H1 (cell line): ENCODE measurements around the gene PIERCE2. TPM values are rescaled to one million over a fixed set of nuclear protein-coding genes. Genes with fewer than 3 reads are reported as not detected.

Experiments used
- CBX8 ChIP-seq: fragments of 300-800, 300-1000 bp; sonication (generic); IDR thresholded peaks from 2 replicates; pipeline ENCODE4 v1.7.1; 2016; ENCODE audit warnings: low read depth, low read length, borderline replicate concordance
- polyA plus RNA-seq, 7 experiments: library from polyadenylated mRNA; depleted of rRNA in 3 of 7; stranded (reverse) in 5 of 7; unstranded in 2 of 7; fragments of >200 nt in 5 of 7; fragments of 200-250 nt in 2 of 7; gene quantifications; 1 replicate in 5 of 7; 2 replicates in 1 of 7; 4 replicates in 1 of 7; pipeline versions ENCODE4 v1.2.1 to v1.2.3, GENCODE V29; 2011 to 2013; ENCODE audit warnings: missing spikeins in 2 of 7, mixed read lengths in 2 of 7
- total RNA-seq: library from RNA; stranded (reverse); fragmentation: NEBNext Ultra II Directional; extraction: Animal tissue kit (Norgen Biotek cat#: 25700); gene quantifications from 2 replicates; pipeline ENCODE4 v1.2.1, GENCODE V29; 2021
- TF ChIP-seq, protein P1 (sequence below): fragments of 300-600 bp; sonication (generic); IDR thresholded peaks from 2 replicates; pipeline ENCODE4 v1.7.1; 2012; ENCODE audit warnings: low read length, moderate library complexity, mild to moderate bottlenecking, inconsistent platforms; ENCODE audit not compliant: insufficient replicate concordance

PIERCE2 gene
- total and polyA plus RNA-seq, 2 of the 8 experiments (the other 6 are each of a cell fraction or from before 2014, with no cell fraction given): 1.9 to 2.7 TPM

DNA sequence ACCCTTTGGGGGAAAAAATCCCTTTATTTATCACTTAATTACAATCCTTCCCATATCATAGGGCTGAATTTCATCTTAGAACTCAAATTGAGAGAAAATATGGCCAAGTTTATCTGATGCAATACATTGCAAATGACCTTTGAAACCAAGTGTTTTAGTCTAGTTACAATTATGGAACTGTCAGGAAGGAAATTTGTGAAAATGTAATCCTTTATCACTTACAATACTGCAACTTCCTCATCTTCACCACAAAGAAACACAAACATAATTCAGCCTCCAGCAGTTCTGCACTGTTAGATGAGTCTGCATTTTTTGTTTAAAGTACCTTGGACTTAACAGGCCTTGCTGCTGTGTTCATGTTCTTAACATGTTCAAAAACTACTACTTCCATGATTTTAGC lies 4.8 kb upstream of the PIERCE2 start (continued):
- TF ChIP-seq, protein P1, sequence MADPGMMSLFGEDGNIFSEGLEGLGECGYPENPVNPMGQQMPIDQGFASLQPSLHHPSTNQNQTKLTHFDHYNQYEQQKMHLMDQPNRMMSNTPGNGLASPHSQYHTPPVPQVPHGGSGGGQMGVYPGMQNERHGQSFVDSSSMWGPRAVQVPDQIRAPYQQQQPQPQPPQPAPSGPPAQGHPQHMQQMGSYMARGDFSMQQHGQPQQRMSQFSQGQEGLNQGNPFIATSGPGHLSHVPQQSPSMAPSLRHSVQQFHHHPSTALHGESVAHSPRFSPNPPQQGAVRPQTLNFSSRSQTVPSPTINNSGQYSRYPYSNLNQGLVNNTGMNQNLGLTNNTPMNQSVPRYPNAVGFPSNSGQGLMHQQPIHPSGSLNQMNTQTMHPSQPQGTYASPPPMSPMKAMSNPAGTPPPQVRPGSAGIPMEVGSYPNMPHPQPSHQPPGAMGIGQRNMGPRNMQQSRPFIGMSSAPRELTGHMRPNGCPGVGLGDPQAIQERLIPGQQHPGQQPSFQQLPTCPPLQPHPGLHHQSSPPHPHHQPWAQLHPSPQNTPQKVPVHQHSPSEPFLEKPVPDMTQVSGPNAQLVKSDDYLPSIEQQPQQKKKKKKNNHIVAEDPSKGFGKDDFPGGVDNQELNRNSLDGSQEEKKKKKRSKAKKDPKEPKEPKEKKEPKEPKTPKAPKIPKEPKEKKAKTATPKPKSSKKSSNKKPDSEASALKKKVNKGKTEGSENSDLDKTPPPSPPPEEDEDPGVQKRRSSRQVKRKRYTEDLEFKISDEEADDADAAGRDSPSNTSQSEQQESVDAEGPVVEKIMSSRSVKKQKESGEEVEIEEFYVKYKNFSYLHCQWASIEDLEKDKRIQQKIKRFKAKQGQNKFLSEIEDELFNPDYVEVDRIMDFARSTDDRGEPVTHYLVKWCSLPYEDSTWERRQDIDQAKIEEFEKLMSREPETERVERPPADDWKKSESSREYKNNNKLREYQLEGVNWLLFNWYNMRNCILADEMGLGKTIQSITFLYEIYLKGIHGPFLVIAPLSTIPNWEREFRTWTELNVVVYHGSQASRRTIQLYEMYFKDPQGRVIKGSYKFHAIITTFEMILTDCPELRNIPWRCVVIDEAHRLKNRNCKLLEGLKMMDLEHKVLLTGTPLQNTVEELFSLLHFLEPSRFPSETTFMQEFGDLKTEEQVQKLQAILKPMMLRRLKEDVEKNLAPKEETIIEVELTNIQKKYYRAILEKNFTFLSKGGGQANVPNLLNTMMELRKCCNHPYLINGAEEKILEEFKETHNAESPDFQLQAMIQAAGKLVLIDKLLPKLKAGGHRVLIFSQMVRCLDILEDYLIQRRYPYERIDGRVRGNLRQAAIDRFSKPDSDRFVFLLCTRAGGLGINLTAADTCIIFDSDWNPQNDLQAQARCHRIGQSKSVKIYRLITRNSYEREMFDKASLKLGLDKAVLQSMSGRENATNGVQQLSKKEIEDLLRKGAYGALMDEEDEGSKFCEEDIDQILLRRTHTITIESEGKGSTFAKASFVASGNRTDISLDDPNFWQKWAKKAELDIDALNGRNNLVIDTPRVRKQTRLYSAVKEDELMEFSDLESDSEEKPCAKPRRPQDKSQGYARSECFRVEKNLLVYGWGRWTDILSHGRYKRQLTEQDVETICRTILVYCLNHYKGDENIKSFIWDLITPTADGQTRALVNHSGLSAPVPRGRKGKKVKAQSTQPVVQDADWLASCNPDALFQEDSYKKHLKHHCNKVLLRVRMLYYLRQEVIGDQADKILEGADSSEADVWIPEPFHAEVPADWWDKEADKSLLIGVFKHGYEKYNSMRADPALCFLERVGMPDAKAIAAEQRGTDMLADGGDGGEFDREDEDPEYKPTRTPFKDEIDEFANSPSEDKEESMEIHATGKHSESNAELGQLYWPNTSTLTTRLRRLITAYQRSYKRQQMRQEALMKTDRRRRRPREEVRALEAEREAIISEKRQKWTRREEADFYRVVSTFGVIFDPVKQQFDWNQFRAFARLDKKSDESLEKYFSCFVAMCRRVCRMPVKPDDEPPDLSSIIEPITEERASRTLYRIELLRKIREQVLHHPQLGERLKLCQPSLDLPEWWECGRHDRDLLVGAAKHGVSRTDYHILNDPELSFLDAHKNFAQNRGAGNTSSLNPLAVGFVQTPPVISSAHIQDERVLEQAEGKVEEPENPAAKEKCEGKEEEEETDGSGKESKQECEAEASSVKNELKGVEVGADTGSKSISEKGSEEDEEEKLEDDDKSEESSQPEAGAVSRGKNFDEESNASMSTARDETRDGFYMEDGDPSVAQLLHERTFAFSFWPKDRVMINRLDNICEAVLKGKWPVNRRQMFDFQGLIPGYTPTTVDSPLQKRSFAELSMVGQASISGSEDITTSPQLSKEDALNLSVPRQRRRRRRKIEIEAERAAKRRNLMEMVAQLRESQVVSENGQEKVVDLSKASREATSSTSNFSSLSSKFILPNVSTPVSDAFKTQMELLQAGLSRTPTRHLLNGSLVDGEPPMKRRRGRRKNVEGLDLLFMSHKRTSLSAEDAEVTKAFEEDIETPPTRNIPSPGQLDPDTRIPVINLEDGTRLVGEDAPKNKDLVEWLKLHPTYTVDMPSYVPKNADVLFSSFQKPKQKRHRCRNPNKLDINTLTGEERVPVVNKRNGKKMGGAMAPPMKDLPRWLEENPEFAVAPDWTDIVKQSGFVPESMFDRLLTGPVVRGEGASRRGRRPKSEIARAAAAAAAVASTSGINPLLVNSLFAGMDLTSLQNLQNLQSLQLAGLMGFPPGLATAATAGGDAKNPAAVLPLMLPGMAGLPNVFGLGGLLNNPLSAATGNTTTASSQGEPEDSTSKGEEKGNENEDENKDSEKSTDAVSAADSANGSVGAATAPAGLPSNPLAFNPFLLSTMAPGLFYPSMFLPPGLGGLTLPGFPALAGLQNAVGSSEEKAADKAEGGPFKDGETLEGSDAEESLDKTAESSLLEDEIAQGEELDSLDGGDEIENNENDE: no peak
- TF ChIP-seq CBX8: no peak
